HepG2 (cell line): ENCODE results near the gene VAC14. TPM values are rescaled to one million over a fixed set of nuclear protein-coding genes. Genes with fewer than 3 reads are reported as not detected.

Experiments used
- ARHGAP35 ChIP-seq: sonication (generic); formaldehyde crosslinking; IDR thresholded peaks from 2 replicates; pipeline ENCODE4 v1.9.0; 2022; ENCODE audit warnings: mild to moderate bottlenecking, inconsistent platforms, moderate library complexity, missing genetic modification reagents, borderline replicate concordance
- ATF5 ChIP-seq: sonication (generic); formaldehyde crosslinking; IDR thresholded peaks from 2 replicates; pipeline ENCODE4 v1.4.0; 2020; ENCODE audit warnings: mild to moderate bottlenecking, low read depth, missing genetic modification reagents
- CEBPB ChIP-seq: IDR thresholded peaks from 2 replicates; pipeline ENCODE4 v1.6.1; 2011; ENCODE audit warnings: low read depth, low read length, improper control_type of control experiment, borderline replicate concordance
- GATA4 ChIP-seq: sonication (generic); IDR thresholded peaks from 2 replicates; pipeline ENCODE4 v1.6.1; 2016; ENCODE audit warnings: antibody characterized with exemption, low read depth, borderline replicate concordance
- IRF9 ChIP-seq: sonication (generic); formaldehyde crosslinking; IDR thresholded peaks from 2 replicates; pipeline ENCODE4 v1.8.0; 2022; ENCODE audit warnings: missing genetic modification reagents, mild to moderate bottlenecking, borderline replicate concordance
- MAF1 ChIP-seq: sonication (generic); formaldehyde crosslinking; IDR thresholded peaks from 2 replicates; pipeline ENCODE4 v1.5.0; 2020; ENCODE audit warnings: missing genetic modification reagents, borderline replicate concordance
- NFKB2 ChIP-seq: sonication (generic); formaldehyde crosslinking; IDR thresholded peaks from 2 replicates; pipeline ENCODE4 v1.4.0; 2020; ENCODE audit warnings: missing genetic modification reagents, borderline replicate concordance
- POLR2A ChIP-seq, 2 experiments: IDR thresholded peaks; 2 replicates each; pipeline ENCODE4 v1.6.1; 2011; ENCODE audit warnings: low read depth in 2 of 2, low read length in 2 of 2, mild to moderate bottlenecking in 1 of 2, moderate library complexity in 1 of 2; ENCODE audit not compliant: insufficient read depth in 1 of 2
- POLR2AphosphoS5 ChIP-seq: IDR thresholded peaks from 2 replicates; pipeline ENCODE4 v1.6.1; 2012; ENCODE audit warnings: low read depth, low read length
- PRMT3 ChIP-seq: sonication (generic); formaldehyde crosslinking; IDR thresholded peaks from 2 replicates; pipeline ENCODE4 v1.8.1; 2022; ENCODE audit warnings: low read depth, mild to moderate bottlenecking, moderate library complexity, missing genetic modification reagents, borderline replicate concordance
- SP1 ChIP-seq, 2 experiments: fragments of 450-650 bp in 1 of 2; sonication (generic) in 1 of 2; formaldehyde crosslinking in 1 of 2; IDR thresholded peaks; 2 replicates each; pipeline versions ENCODE4 v1.4.0 to v1.6.1; 2016 to 2020; ENCODE audit warnings: missing genetic modification reagents in 1 of 2
- TEAD2 ChIP-seq: sonication (generic); formaldehyde crosslinking; IDR thresholded peaks from 2 replicates; pipeline ENCODE4 v1.9.0; 2021; ENCODE audit warnings: missing genetic modification reagents
- ZBTB43 ChIP-seq: sonication (generic); formaldehyde crosslinking; conservative IDR thresholded peaks from 2 replicates; pipeline ENCODE4 v1.4.0; 2020; ENCODE audit warnings: missing genetic modification reagents
- ZBTB8A ChIP-seq: sonication (generic); formaldehyde crosslinking; IDR thresholded peaks from 2 replicates; pipeline ENCODE4 v1.4.0; 2020; ENCODE audit warnings: mild to moderate bottlenecking, low read depth, missing genetic modification reagents, borderline replicate concordance
- ZNF687 ChIP-seq: sonication (generic); formaldehyde crosslinking; IDR thresholded peaks from 2 replicates; pipeline ENCODE4 v1.5.1; 2020; ENCODE audit warnings: mild to moderate bottlenecking, missing genetic modification reagents, moderate library complexity
- ZNF879 ChIP-seq: sonication (generic); formaldehyde crosslinking; IDR thresholded peaks from 2 replicates; pipeline ENCODE4 v1.8.1; 2023; ENCODE audit warnings: missing genetic modification reagents
- polyA plus RNA-seq, 8 experiments: library from polyadenylated mRNA; depleted of rRNA in 3 of 8; stranded (reverse) in 7 of 8; unstranded in 1 of 8; fragments of >200 nt; fragmentation: Illumina TruSeq in 4 of 8; extraction: Trizol in 4 of 8; gene quantifications; 2 replicates each; pipeline versions ENCODE4 v1.2.1 to v1.2.3, GENCODE V29; 2011 to 2016; ENCODE audit warnings: low read depth in 4 of 8, missing spikeins in 1 of 8, mixed read lengths in 1 of 8; ENCODE audit not compliant: insufficient read depth in 1 of 8
- total RNA-seq, 5 experiments: library from RNA; depleted of rRNA; stranded (reverse); fragments of >200 nt; fragmentation: Illumina TruSeq; extraction: Trizol; gene quantifications; 2 replicates each; pipeline ENCODE4 v1.2.3, GENCODE V29; 2016; ENCODE audit warnings: low read depth in 1 of 5
- TF ChIP-seq, protein P1 (sequence below): sonication (generic); formaldehyde crosslinking; IDR thresholded peaks from 2 replicates; pipeline ENCODE4 v1.4.0; 2020; ENCODE audit warnings: mild to moderate bottlenecking, missing genetic modification reagents

The VAC14 gene
- total and polyA plus RNA-seq, 2 of the 13 experiments (the other 11 are each of a cell fraction or from before 2014, with no cell fraction given): 23.5 to 24.6 TPM

DNA sequence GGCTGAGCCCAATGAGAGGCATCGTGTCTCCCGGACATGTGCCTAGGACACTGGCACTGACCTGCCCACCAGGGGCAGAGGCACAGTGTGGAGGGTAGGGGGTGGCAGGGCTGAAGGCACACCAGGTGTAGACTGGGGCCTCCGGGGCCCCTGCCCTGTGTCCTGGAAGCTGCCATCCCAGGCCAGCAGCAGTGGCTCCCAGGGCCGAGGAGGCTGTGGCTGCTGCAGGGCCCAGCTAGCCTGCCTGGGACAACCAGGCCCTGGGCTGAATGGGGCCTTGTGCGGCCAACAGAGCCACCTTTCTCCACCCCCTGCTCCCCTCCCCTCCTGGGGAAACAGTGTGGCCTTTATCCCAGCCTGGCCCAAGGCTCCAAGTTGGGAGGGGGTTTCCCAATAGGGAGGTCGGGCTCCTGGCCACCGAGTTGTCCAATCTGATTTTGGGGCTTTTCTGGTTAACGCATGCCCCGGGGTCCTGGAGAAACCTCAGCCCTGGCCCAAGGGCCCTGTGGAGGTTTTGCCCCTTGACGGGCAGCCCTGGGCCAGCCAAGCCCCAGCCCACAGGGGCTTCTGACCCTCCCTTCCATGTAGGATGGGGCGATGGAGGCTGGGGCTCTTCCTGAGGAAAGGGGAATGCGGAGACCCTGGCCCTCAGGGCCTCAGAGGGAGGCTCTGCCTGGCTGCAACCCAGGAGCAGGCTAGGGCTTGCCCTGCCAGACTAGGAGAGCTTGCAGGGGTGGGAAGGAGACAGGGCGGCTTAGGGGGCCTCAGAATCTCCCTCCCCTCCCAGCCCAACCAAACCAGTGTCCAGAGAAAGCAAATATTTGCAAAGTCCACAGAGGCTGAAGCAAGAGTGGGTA, 119.3 kb downstream of the VAC14 start (continued):
- no peak for TF ChIP-seq ATF5 (CRISPR knock-in tag)
- peak; percentile 83 for TF ChIP-seq CEBPB
- TF ChIP-seq ZBTB8A: 0 out of 2 replicates have a peak, but pooled peaks have one; percentile 1
- TF ChIP-seq ARHGAP35 (CRISPR knock-in tag): 0 out of 2 replicates have a peak, but pooled peaks have one; percentile 55
- no peak for TF ChIP-seq SP1 (IDR thresholded peaks at IDR 0.05)
- no peak for TF ChIP-seq SP1 (CRISPR knock-in tag; IDR thresholded peaks at IDR 0.05)
- peak; percentile 80 for TF ChIP-seq ZBTB43 (CRISPR knock-in tag)
- TF ChIP-seq GATA4: no peak
- no peak for TF ChIP-seq IRF9 (CRISPR knock-in tag)
- peak; percentile 98 for TF ChIP-seq ZNF687 (CRISPR knock-in tag)
- TF ChIP-seq MAF1: peak; percentile 87; the same call in 1 of the 2 replicates
- no peak for TF ChIP-seq PRMT3
- TF ChIP-seq POLR2A (IDR thresholded peaks at IDR 0.05; ENCODE audit: insufficient read depth in 1 of 2, low read depth in 2 of 2, low read length in 2 of 2): peak in 1 of 2 experiments; percentile 52; a peak in 2 of 4 replicates
- TF ChIP-seq ZNF879 (CRISPR knock-in tag): no peak
- TF ChIP-seq, protein P1, sequence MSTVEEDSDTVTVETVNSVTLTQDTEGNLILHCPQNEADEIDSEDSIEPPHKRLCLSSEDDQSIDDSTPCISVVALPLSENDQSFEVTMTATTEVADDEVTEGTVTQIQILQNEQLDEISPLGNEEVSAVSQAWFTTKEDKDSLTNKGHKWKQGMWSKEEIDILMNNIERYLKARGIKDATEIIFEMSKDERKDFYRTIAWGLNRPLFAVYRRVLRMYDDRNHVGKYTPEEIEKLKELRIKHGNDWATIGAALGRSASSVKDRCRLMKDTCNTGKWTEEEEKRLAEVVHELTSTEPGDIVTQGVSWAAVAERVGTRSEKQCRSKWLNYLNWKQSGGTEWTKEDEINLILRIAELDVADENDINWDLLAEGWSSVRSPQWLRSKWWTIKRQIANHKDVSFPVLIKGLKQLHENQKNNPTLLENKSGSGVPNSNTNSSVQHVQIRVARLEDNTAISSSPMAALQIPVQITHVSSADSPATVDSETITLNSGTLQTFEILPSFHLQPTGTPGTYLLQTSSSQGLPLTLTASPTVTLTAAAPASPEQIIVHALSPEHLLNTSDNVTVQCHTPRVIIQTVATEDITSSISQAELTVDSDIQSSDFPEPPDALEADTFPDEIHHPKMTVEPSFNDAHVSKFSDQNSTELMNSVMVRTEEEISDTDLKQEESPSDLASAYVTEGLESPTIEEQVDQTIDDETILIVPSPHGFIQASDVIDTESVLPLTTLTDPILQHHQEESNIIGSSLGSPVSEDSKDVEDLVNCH (CRISPR knock-in tag): no peak
- peak; percentile 11; the same call in 1 of the 2 replicates for TF ChIP-seq POLR2AphosphoS5
- no peak for TF ChIP-seq TEAD2 (CRISPR knock-in tag)
- TF ChIP-seq NFKB2 (CRISPR knock-in tag): peak; percentile 62; the same call in 1 of the 2 replicates
